Natural killer cell (primary cell): Measurements from ENCODE around the gene KRTAP11-1. TPM values are rescaled to one million over a fixed set of nuclear protein-coding genes. Genes with fewer than 3 reads are reported as not detected.

Experiments
- ATAC-seq, 3 donors: fragments of 150-1000 bp in 2 of 3; fragments of 200-7000 bp in 1 of 3; cut with Tn5 transposase; 1 replicate in 1 of 3; 2 replicates in 2 of 3; pipeline ENCODE4 v1.10.0; 2021; ENCODE audit warnings: mild to moderate bottlenecking in 2 of 3, moderate library complexity in 2 of 3
- DNase-seq, 2 donors: peaks; one replicate each; pipeline versions ENCODE4 v3.0.0 to v3.0.0-alpha.2; 2013 to 2021; ENCODE audit warnings: mixed read lengths in 1 of 2
- H3K27ac ChIP-seq: one replicate; pipeline ENCODE4 v1.5.1; 2013; ENCODE audit warnings: mild to moderate bottlenecking, low read length
- H3K27me3 ChIP-seq: one replicate; pipeline ENCODE4 v1.6.1; 2013; ENCODE audit warnings: low read length; ENCODE audit not compliant: control insufficient read depth, insufficient read depth
- H3K36me3 ChIP-seq: one replicate; pipeline ENCODE4 v1.6.1; 2013; ENCODE audit warnings: low read length; ENCODE audit not compliant: control insufficient read depth, insufficient read depth
- H3K4me1 ChIP-seq: one replicate; pipeline ENCODE4 v1.6.1; 2013; ENCODE audit warnings: low read length; ENCODE audit not compliant: control insufficient read depth, insufficient read depth
- H3K4me3 ChIP-seq: one replicate; pipeline ENCODE4 v1.5.1; 2013; ENCODE audit warnings: low read length
- H3K9me3 ChIP-seq: one replicate; pipeline ENCODE4 v1.6.1; 2013; ENCODE audit warnings: low read length; ENCODE audit not compliant: control insufficient read depth, insufficient read depth
- H3K27ac Mint-ChIP-seq, 2 donors: one replicate each; pipeline ENCODE4 v1.8.0; 2022; ENCODE audit warnings: mild to moderate bottlenecking in 2 of 2, mixed read lengths in 2 of 2, moderate library complexity in 1 of 2
- H3K27me3 Mint-ChIP-seq, 2 donors: one replicate each; pipeline ENCODE4 v1.8.0; 2022; ENCODE audit warnings: low read depth in 2 of 2, mixed read lengths in 2 of 2
- H3K36me3 Mint-ChIP-seq: one replicate; pipeline ENCODE4 v1.8.0; 2022; ENCODE audit warnings: mixed read lengths
- H3K4me1 Mint-ChIP-seq, 2 donors: one replicate each; pipeline ENCODE4 v1.8.0; 2022; ENCODE audit warnings: mixed read lengths in 2 of 2
- H3K4me3 Mint-ChIP-seq: one replicate; pipeline ENCODE4 v1.8.0; 2022; ENCODE audit warnings: mild to moderate bottlenecking, moderate library complexity, mixed read lengths
- H3K9me3 Mint-ChIP-seq, 2 donors: one replicate each; pipeline ENCODE4 v1.8.0; 2022; ENCODE audit warnings: mixed read lengths in 2 of 2
- CTCF ChIP-seq: fragments of 200-600 bp; IDR thresholded peaks from one replicate; pipeline ENCODE4 v1.8.0; 2022; ENCODE audit warnings: antibody characterized with exemption
- WGBS: methylation state at CpG from one replicate; pipeline ENCODE4 v1.1.7; 2013; ENCODE audit warnings: missing lambda C conversion rate; ENCODE audit not compliant: insufficient coverage; 5-methylcytosine and 5-hydroxymethylcytosine counted together
- intact Hi-C: fragments of 100-400 bp; cut with micrococcal nuclease; formaldehyde crosslinking; loops from one replicate; pipeline ENCODE4 v1.14.2; 2022
- total RNA-seq, 4 donors: library from RNA; stranded (reverse); fragments of 120-200 nt in 1 of 4; gene quantifications; one replicate each; pipeline versions ENCODE4 v1.2.3 to v1.2.4, GENCODE V29; 2013 to 2022

Gene KRTAP11-1
- total RNA-seq, 3 donors from 2014 or later (not counting 1 experiment from before 2014, with no cell fraction given) = not detected

- Histone ChIP-seq H3K4me3 (no peak overlapping the region), H3K4me1 (no peaks in the 10 kb centered on the region), H3K36me3 (no peaks in the 10 kb centered on the region), H3K27ac (no peak overlapping the region), H3K9me3 (no peaks in the 10 kb centered on the region), H3K27me3 (no peaks in the 10 kb centered on the region)
- Mint-ChIP-seq H3K36me3 (no peaks in the 10 kb centered on the region), H3K9me3 (peaks cover 0 to 2% of the 10 kb centered on the region in 2 donors), H3K4me1 (no peaks in the 10 kb centered on the region), H3K27me3 (peaks cover 0 to 13% of the 10 kb centered on the region in 2 donors), H3K27ac (no peak overlapping the region), H3K4me3 (no peak overlapping the region)
- intact Hi-C loops = no loop called here
- WGBS = 66% methylated on average over 2 of the region's 4 CpGs
- ATAC-seq (no peak), DNase-seq (no peak)
- no peak for TF ChIP-seq CTCF
These were observed 19.5 kb upstream of the KRTAP11-1 start for GRCh38 chr21:30900881-30901280.

- intact Hi-C loops = no loop called here
- H3K9me3 ChIP-seq = no peaks in the 10 kb centered on the region
- H3K4me1 ChIP-seq = no peaks in the 10 kb centered on the region
- H3K4me3 ChIP-seq = no peak overlapping the region
- 78% methylated on average over 8 of the region's 8 CpGs for WGBS
- no peak for ATAC-seq
- Mint-ChIP-seq H3K9me3 (peaks cover 2% of the 10 kb centered on the region in 2 donors), H3K4me3 (no peak overlapping the region), H3K36me3 (no peaks in the 10 kb centered on the region), H3K4me1 (no peaks in the 10 kb centered on the region), H3K27me3 (no peaks in the 10 kb centered on the region), H3K27ac (no peak overlapping the region)
- H3K27me3 ChIP-seq = no peaks in the 10 kb centered on the region
- no peak overlapping the region for H3K27ac ChIP-seq
- no peaks in the 10 kb centered on the region for H3K36me3 ChIP-seq
- no peak for TF ChIP-seq CTCF
- no peak for DNase-seq
These were observed 1.7 kb upstream of the KRTAP11-1 start for GRCh38 chr21:30882866-30883597.

DNA sequence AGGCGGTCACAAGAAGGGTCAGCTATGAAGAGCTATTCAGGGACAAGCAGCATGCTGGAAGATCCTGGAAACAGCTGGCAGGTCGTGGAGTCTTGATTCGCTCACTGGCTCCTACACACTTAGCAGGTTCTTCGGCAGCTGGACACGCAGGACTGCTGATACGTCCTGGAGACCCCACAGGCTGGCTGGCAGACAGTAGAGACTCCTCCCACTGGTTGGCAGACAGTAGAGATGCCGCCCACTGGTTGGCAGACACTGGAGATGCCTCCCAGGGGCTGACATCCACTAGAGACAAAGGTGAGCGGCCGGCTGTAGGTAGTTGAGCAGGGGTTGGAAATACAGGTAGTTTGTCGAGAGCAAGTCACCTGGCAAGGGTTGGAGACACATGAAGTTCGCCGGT lies 466 bp downstream of the KRTAP11-1 start:
- H3K27me3 Mint-ChIP-seq = no peaks in the 10 kb centered on the region
- Histone ChIP-seq H3K27me3 (no peaks in the 10 kb centered on the region), H3K4me1 (no peaks in the 10 kb centered on the region), H3K36me3 (no peaks in the 10 kb centered on the region), H3K4me3 (no peak overlapping the region), H3K27ac (no peak overlapping the region), H3K9me3 (no peaks in the 10 kb centered on the region)
- no peaks in the 10 kb centered on the region for H3K36me3 Mint-ChIP-seq
- H3K9me3 Mint-ChIP-seq = peaks cover 0 to 2% of the 10 kb centered on the region in 2 donors
- WGBS = 75% methylated on average over 12 of the region's 12 CpGs
- H3K4me1 Mint-ChIP-seq = no peaks in the 10 kb centered on the region
- H3K27ac Mint-ChIP-seq = no peak overlapping the region
- intact Hi-C loops = no loop called here
- no peak for TF ChIP-seq CTCF
- H3K4me3 Mint-ChIP-seq = no peak overlapping the region
- ATAC-seq (no peak), DNase-seq (no peak)

- H3K27ac ChIP-seq = no peak overlapping the region
- TF ChIP-seq CTCF = no peak
- Mint-ChIP-seq H3K36me3 (no peaks in the 10 kb centered on the region), H3K4me3 (no peak overlapping the region), H3K9me3 (peaks cover 0 to 2% of the 10 kb centered on the region in 2 donors), H3K27me3 (peaks cover 0 to 2% of the 10 kb centered on the region in 2 donors), H3K27ac (no peak overlapping the region), H3K4me1 (no peaks in the 10 kb centered on the region)
- no peaks in the 10 kb centered on the region for H3K9me3 ChIP-seq
- no peaks in the 10 kb centered on the region for H3K36me3 ChIP-seq
- no peak overlapping the region for H3K4me3 ChIP-seq
- DNase-seq (no peak), ATAC-seq (no peak)
- no peaks in the 10 kb centered on the region for H3K4me1 ChIP-seq
- intact Hi-C loops = no loop called here
- no peaks in the 10 kb centered on the region for H3K27me3 ChIP-seq
- WGBS = no CpG with 5 or more reads among the region's 2 CpGs
These were observed 6.9 kb downstream of the KRTAP11-1 start for GRCh38 chr21:30874526-30874925.
